Osteoblast (primary cell): ENCODE data around the gene USP34. TPM values are rescaled to one million over a fixed set of nuclear protein-coding genes. Genes with fewer than 3 reads are reported as not detected.
A peak's percentile ranks its signal among the peaks of the same experiment; 100 is the strongest.

ENCODE experiments used
- DNase-seq: peaks from one replicate; pipeline ENCODE4 v3.0.0; 2011; ENCODE audit warnings: low spot score, mixed read lengths; ENCODE audit not compliant: insufficient read length; ENCODE audit errors: missing footprints
- H2AFZ ChIP-seq: 2 replicates; pipeline ENCODE4 v1.6.0; 2011; ENCODE audit warnings: mild to moderate bottlenecking, low read length
- H3K27ac ChIP-seq: 2 replicates; pipeline ENCODE4 v1.5.1; 2011; ENCODE audit warnings: mild to moderate bottlenecking, low read depth, low read length, moderate library complexity
- H3K27me3 ChIP-seq: 2 replicates; pipeline ENCODE4 v1.6.0; 2012; ENCODE audit warnings: mild to moderate bottlenecking, control low read depth, inconsistent platforms, low read length, moderate library complexity; ENCODE audit not compliant: insufficient read depth
- H3K36me3 ChIP-seq: 2 replicates; pipeline ENCODE4 v1.5.1; 2011; ENCODE audit warnings: mild to moderate bottlenecking, low read length, control low read depth, moderate library complexity; ENCODE audit not compliant: insufficient read depth
- H3K4me1 ChIP-seq: 2 replicates; pipeline ENCODE4 v1.5.1; 2011; ENCODE audit warnings: mild to moderate bottlenecking, low read length, control low read depth, moderate library complexity; ENCODE audit not compliant: insufficient read depth
- H3K4me2 ChIP-seq: 2 replicates; pipeline ENCODE4 v1.6.0; 2011; ENCODE audit warnings: mild to moderate bottlenecking, low read length; ENCODE audit not compliant: insufficient read depth
- H3K4me3 ChIP-seq: fragments of 200-600 bp; sonication (generic); 3 replicates; pipeline ENCODE4 v1.5.1; 2012; ENCODE audit warnings: mild to moderate bottlenecking, low read length, inconsistent platforms; ENCODE audit not compliant: insufficient read depth
- H3K79me2 ChIP-seq: 2 replicates; pipeline ENCODE4 v1.6.0; 2012; ENCODE audit warnings: mild to moderate bottlenecking, low read length, control low read depth, inconsistent platforms; ENCODE audit not compliant: insufficient read depth
- H3K9me3 ChIP-seq: 2 replicates; pipeline ENCODE4 v1.5.1; 2011; ENCODE audit warnings: low read depth, low read length, control low read depth
- H4K20me1 ChIP-seq: 2 replicates; pipeline ENCODE4 v1.6.0; 2012; ENCODE audit warnings: mild to moderate bottlenecking, low read length, control low read depth; ENCODE audit not compliant: insufficient read depth
- CTCF ChIP-seq: IDR thresholded peaks from 2 replicates; pipeline ENCODE4 v1.5.1; 2011; ENCODE audit warnings: mild to moderate bottlenecking, low read depth, low read length, moderate library complexity; ENCODE audit errors: extremely low read depth
- total RNA-seq: library from RNA; depleted of rRNA; stranded (reverse); fragments of >200 nt; gene quantifications from 2 replicates; pipeline ENCODE4 v1.2.3, GENCODE V29; 2012

The USP34 gene
- total RNA-seq, 1 donor: 152 TPM

DNA sequence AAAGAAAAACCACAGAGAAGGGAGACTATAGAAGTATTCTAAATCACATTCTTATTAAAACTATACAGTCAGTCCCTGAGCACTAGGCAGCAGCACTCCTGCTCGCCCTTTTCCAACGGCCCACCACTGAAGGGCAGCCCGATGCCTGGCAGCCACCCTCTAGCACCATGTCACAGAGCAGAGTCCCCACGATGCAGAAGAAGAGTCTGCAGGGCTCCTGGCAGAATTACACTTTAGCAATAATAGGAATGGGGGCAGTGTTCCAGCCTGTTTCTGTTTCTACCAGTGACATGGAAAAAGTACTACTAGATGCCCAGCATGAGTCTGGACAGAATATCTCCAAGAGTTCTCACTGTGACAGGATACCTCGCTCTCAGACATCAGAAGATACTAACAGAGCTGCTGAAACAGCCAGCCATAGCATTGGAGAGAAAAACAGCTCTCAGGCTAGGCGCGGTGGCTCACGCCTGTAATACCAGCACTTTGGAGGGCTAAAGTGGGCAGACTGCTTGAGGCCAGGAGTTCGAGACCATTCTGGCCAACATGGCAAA, 221.3 kb downstream of the USP34 start:
- H3K4me3 ChIP-seq: no peak overlapping the region
- H3K27me3 ChIP-seq: no peaks in the 10 kb centered on the region
- H3K4me2 ChIP-seq: no peak overlapping the region
- no peaks in the 10 kb centered on the region for H4K20me1 ChIP-seq
- TF ChIP-seq CTCF: no peak
- H3K36me3 ChIP-seq: peaks cover 29% of the 10 kb centered on the region
- H3K4me1 ChIP-seq: peaks cover 10% of the 10 kb centered on the region
- H3K27ac ChIP-seq: no peak overlapping the region
- no peak overlapping the region for H2AFZ ChIP-seq
- no peaks in the 10 kb centered on the region for H3K79me2 ChIP-seq
- H3K9me3 ChIP-seq: no peaks in the 10 kb centered on the region
- DNase-seq: no peak

GRCh38 chr2:61247204-61247812, 223.6 kb downstream of the USP34 start:
- TF ChIP-seq CTCF: no peak
- H3K27ac ChIP-seq: no peak overlapping the region

DNA sequence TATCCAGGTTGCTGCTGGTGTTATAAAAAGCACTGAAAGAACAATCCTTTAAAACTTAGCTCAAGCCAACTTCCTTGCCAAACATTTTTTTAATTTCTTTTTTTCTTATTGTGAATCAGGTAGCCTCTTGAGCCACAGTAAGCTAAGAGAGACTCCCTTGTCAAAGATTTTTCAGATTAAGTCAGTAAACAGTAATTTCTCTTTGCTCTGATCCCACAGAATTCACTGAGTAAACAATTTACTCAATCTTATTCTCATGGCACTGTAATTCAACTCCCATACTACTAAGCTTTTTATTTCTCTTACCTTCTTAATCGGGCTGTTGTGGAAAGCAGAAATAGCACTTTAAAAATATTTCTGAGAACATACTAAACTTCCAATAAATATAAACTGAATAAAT, 226.2 kb downstream of the USP34 start:
- Histone ChIP-seq H4K20me1 (no peaks in the 10 kb centered on the region), H3K9me3 (no peaks in the 10 kb centered on the region), H3K27ac (no peak overlapping the region), H3K27me3 (no peaks in the 10 kb centered on the region), H3K4me1 (no peaks in the 10 kb centered on the region), H2AFZ (no peak overlapping the region), H3K4me2 (no peak overlapping the region), H3K79me2 (no peaks in the 10 kb centered on the region), H3K36me3 (peaks cover 36% of the 10 kb centered on the region), H3K4me3 (no peak overlapping the region)
- peak; percentile 2 for DNase-seq
- TF ChIP-seq CTCF: no peak

More at GRCh38 chr2:61247204-61247812, 223.6 kb downstream of the USP34 start:
- H2AFZ ChIP-seq: no peak overlapping the region
- no peaks in the 10 kb centered on the region for H3K27me3 ChIP-seq
- H3K4me1 ChIP-seq: no peaks in the 10 kb centered on the region
- H4K20me1 ChIP-seq: no peaks in the 10 kb centered on the region
- peaks cover 42% of the 10 kb centered on the region for H3K36me3 ChIP-seq
- no peak overlapping the region for H3K4me2 ChIP-seq
- no peak overlapping the region for H3K4me3 ChIP-seq
- H3K79me2 ChIP-seq: no peaks in the 10 kb centered on the region
- H3K9me3 ChIP-seq: no peaks in the 10 kb centered on the region
- peak; percentile 21 for DNase-seq

GRCh38 chr2:61241266-61241665, 229.6 kb downstream of the USP34 start:
- no peak for TF ChIP-seq CTCF
- H3K79me2 ChIP-seq: no peaks in the 10 kb centered on the region
- H3K4me3 ChIP-seq: no peak overlapping the region
- peak; percentile 31 for DNase-seq
- no peaks in the 10 kb centered on the region for H3K9me3 ChIP-seq
- H3K27ac ChIP-seq: no peak overlapping the region
- no peaks in the 10 kb centered on the region for H3K27me3 ChIP-seq
- no peaks in the 10 kb centered on the region for H3K4me1 ChIP-seq
- no peaks in the 10 kb centered on the region for H4K20me1 ChIP-seq
- H3K36me3 ChIP-seq: peaks cover 31% of the 10 kb centered on the region
- no peak overlapping the region for H2AFZ ChIP-seq
- no peak overlapping the region for H3K4me2 ChIP-seq
